ENCODE results near the gene FAM131A. TPM values are rescaled to one million over a fixed set of nuclear protein-coding genes. Genes with fewer than 3 reads are reported as not detected.
A peak's percentile ranks its signal among the peaks of the same experiment; 100 is the strongest.

The FAM131A gene
- total RNA-seq, 4 donors from 2014 or later: 14.7 to 27.1 (median 18.8) TPM

- Histone ChIP-seq H3K4me1 (peaks cover 33 to 44% of the 10 kb centered on the region in 2 donors), H3K4me3 (no peak overlapping the region), H3K27ac (peak overlapping the region; percentile 98 to 99 (median 98)), H3K36me3 (peaks cover 0 to 55% of the 10 kb centered on the region in 2 donors), H3K27me3 (no peaks in the 10 kb centered on the region), H3K9me3 (no peaks in the 10 kb centered on the region)
- in situ Hi-C loops (cut with MboI; ENCODE audit: low sequenced_read_pairs in 4 of 4) (no loop called here), intact Hi-C loops (cut with DNase I; ENCODE audit: low total_unique reads) (loop anchor here (2.0 to 10.0 kb wide), 2 partner anchors 14 to 1030 kb away; no protein-coding TSS in a partner anchor)
- TF ChIP-seq POLR2A (IDR thresholded peaks at IDR 0.05) (no peak), CTCF (IDR thresholded peaks at IDR 0.05 in 4 of 5, conservative IDR thresholded peaks at IDR 0.05 in 1 of 5) (no peak)
- DNase-seq: no peak
- ATAC-seq: peak in 1 of 2 donors; percentile 12
Measured at GRCh38 chr3:184334470-184335158, 2.8 kb upstream of the FAM131A start.

GRCh38 chr3:184335291-184335660 lies 2.1 kb upstream of the FAM131A start:
- intact Hi-C loops (cut with DNase I; ENCODE audit: low total_unique reads): loop anchor here (2.0 to 10.0 kb wide), 2 partner anchors 14 to 1030 kb away; no protein-coding TSS in a partner anchor
- peak in 1 of 2 donors; percentile 13 for ATAC-seq
- Histone ChIP-seq H3K36me3 (peaks cover 0 to 49% of the 10 kb centered on the region in 2 donors), H3K27me3 (no peaks in the 10 kb centered on the region), H3K4me1 (peaks cover 38 to 47% of the 10 kb centered on the region in 2 donors), H3K4me3 (peak overlapping the region; percentile 75 to 90 (median 82)), H3K27ac (peak overlapping the region; percentile 98 to 99 (median 98)), H3K9me3 (no peaks in the 10 kb centered on the region)
- no peak for DNase-seq
- in situ Hi-C loops (cut with MboI; ENCODE audit: low sequenced_read_pairs in 4 of 4): no loop called here
- TF ChIP-seq POLR2A (IDR thresholded peaks at IDR 0.05) (no peak), CTCF (IDR thresholded peaks at IDR 0.05 in 4 of 5, conservative IDR thresholded peaks at IDR 0.05 in 1 of 5) (no peak)

- peaks cover 38 to 47% of the 10 kb centered on the region in 2 donors for H3K4me1 ChIP-seq
- peak overlapping the region; percentile 75 to 90 (median 82) for H3K4me3 ChIP-seq
- TF ChIP-seq POLR2A (IDR thresholded peaks at IDR 0.05) (peak; percentile 92 to 93), CTCF (IDR thresholded peaks at IDR 0.05 in 4 of 5, conservative IDR thresholded peaks at IDR 0.05 in 1 of 5) (no peak)
Measured at GRCh38 chr3:184335661-184336546, 1.5 kb upstream of the FAM131A start.

GRCh38 chr3:184336547-184337398 lies 627 bp upstream of the FAM131A start:
- no peaks in the 10 kb centered on the region for H3K9me3 ChIP-seq
- peaks cover 38 to 44% of the 10 kb centered on the region in 2 donors for H3K4me1 ChIP-seq
- TF ChIP-seq POLR2A (IDR thresholded peaks at IDR 0.05) (peak; percentile 60 to 74), CTCF (IDR thresholded peaks at IDR 0.05 in 4 of 5, conservative IDR thresholded peaks at IDR 0.05 in 1 of 5) (no peak)
- DNase-seq (peak; percentile 68), ATAC-seq (peak; percentile 79 to 85)
- intact Hi-C loops (cut with DNase I; ENCODE audit: low total_unique reads): loop anchor here (1.0 to 10.0 kb wide), 4 partner anchors 22 to 1032 kb away; partner anchors contain the start of genes EIF4G1 and PSMD2
- peaks cover 0 to 40% of the 10 kb centered on the region in 2 donors for H3K36me3 ChIP-seq
- in situ Hi-C loops (cut with MboI; ENCODE audit: low sequenced_read_pairs in 4 of 4): no loop called here
- peak overlapping the region; percentile 75 to 90 (median 82) for H3K4me3 ChIP-seq
- H3K27ac ChIP-seq: peak overlapping the region; percentile 98 to 99 (median 98)
- H3K27me3 ChIP-seq: no peaks in the 10 kb centered on the region

More at GRCh38 chr3:184335661-184336546, 1.5 kb upstream of the FAM131A start:
- Histone ChIP-seq H3K27me3 (no peaks in the 10 kb centered on the region), H3K9me3 (no peaks in the 10 kb centered on the region), H3K27ac (peak overlapping the region; percentile 98 to 99 (median 98)), H3K36me3 (peaks cover 0 to 42% of the 10 kb centered on the region in 2 donors)
- intact Hi-C loops (cut with DNase I; ENCODE audit: low total_unique reads) (loop anchor here (2.0 to 10.0 kb wide), 4 partner anchors 15 to 1031 kb away; partner anchors contain the start of genes EIF4G1 and PSMD2), in situ Hi-C loops (cut with MboI; ENCODE audit: low sequenced_read_pairs in 4 of 4) (no loop called here)
- DNase-seq (peak; percentile 69 to 79), ATAC-seq (peak; percentile 53 to 60)

Data from gastrocnemius medialis (tissue), 4 donors.